Activated T-cell treated with anti-CD3 and anti-CD28 coated beads, Interleukin-2, amount 50 U/mL, for 48 hours (primary cell): ENCODE data around the gene ZER1.
"Not testable (repeated sequence)": the region's sequence is repeated elsewhere in the genome, so short reads cannot be mapped to it uniquely, and the experiment has no call there.

Experiments
- DNase-seq, 2 experiments: peaks; one replicate each; pipeline ENCODE4 v3.0.0-alpha.2; 2020

The ZER1 gene

DNA sequence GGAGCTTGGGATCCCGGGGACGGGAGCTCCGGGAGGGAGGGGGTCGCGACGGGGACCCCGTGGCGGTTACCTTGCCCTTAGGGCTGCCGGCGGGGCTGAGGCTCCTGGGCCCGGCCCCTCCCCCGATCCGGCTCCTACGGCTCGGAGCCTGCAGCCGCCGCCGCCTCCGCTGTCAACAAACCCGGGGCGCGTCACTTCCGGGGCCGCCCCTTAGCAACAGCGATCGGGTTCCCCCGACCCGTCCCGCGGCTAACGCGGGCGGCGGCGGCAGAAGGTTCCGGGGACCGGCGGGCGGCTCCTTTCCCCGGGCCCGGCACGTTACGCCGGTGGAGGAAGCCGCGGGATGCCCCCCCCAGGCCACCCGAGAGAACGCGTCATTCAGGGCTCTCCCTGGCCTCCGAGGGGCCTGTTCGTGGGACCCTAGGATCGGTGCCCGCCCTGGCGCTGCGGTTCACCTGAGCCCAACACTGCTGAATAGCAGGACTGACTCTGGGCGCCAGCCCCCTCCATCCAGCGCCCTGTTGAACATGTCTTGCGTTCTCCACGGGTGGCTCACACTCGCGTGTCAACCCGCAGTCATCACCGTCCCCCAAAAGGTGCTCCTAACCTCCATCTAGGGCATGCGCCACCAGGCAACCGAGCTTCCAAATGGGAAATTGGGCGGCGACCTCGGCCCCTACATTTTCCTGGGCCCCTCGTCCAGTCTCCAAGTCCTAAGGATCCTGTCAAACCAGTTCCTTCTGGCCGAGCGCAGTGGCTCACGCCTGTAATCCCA is at the start of gene ZER1:
TSS of gene ZER1 (minus strand) at position 183 of the 775 bp plus-strand sequence. CDS start 16,362 bp downstream, outside the sequence.
- DNase-seq, result peak; percentile 95 to 96

- no peak for DNase-seq
These were observed 49.2 kb upstream of the ZER1 start for GRCh38 chr9:128820665-128821583.

- DNase-seq, result no peak
These were observed 48.3 kb upstream of the ZER1 start for GRCh38 chr9:128819716-128820664.

- DNase-seq, result peak; percentile 59 to 68
These were observed 47.4 kb upstream of the ZER1 start for GRCh38 chr9:128818839-128819715.

GRCh38 chr9:128818099-128818838 is 46.5 kb upstream of the ZER1 start, which contains the start of gene ENDOG:
Gene ENDOG (plus strand): TSS chr9:128818500. CDS start chr9:128818685, 185 bp downstream.
- peak; percentile 100 for DNase-seq

- no peak for DNase-seq
These were observed 39.1 kb upstream of the ZER1 start for GRCh38 chr9:128810873-128811272.

- DNase-seq, result no peak
These were observed 38.1 kb upstream of the ZER1 start for GRCh38 chr9:128809831-128810230.

DNA sequence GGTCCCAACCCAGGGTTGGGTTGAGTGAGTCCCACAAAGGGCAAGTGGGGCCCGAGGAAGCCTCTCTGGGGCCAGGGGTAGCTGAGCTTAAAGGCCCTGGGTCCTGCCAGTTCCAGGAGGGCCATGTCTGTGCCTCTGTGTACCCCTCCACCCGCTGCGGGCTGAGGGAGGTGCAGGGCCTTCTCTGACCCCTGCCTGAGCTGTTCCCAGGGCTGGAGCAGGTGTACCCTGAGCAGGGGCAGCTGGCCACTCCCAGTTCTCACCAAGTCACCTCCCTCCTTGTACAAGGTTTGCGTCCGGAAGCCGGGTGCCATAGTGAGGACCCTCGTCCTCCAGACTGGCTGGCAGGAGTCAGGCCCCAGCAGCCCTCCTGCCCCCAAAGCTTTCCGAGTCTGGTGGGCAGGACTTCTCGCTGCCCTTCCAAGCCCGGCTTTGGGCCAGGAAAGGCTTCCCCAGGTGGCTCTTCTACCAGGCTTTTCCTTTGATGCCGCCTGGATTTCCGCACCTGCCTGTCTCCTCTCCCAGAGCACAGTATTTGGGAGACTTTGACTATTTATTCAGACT is 37.4 kb upstream of the ZER1 start:
- no peak for DNase-seq

DNA sequence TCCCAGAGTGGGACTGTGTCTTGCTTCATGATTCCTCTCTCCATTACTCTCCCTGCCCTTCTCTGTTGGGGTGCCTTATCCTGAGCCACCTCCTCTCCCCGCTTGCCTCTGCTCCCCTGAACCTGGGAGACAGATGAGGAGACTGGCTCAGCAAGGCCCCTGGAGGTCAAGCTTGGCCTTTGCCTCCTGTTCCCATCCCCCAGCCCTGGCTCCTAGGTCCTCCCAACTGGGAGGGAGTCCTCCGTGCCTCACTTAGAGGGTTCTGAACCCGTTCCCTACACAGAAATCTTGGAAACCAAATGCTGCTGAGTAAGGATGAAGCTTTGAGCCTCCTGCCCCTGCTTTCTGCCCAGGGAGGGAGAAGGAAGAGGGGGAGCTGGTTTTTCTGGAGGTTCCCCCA is 36.8 kb upstream of the ZER1 start:
- no peak for DNase-seq

- DNase-seq, result no peak
These were observed 36.1 kb upstream of the ZER1 start for GRCh38 chr9:128807827-128808226.

- DNase-seq, result no peak
These were observed 33.9 kb upstream of the ZER1 start for GRCh38 chr9:128805661-128806060.

- no peak for DNase-seq
These were observed 30.8 kb upstream of the ZER1 start for GRCh38 chr9:128802482-128802881.

- DNase-seq, result no peak
These were observed 28.3 kb upstream of the ZER1 start for GRCh38 chr9:128800061-128800460.

GRCh38 chr9:128798896-128799295 is 27.2 kb upstream of the ZER1 start:
- DNase-seq, result no peak

DNA sequence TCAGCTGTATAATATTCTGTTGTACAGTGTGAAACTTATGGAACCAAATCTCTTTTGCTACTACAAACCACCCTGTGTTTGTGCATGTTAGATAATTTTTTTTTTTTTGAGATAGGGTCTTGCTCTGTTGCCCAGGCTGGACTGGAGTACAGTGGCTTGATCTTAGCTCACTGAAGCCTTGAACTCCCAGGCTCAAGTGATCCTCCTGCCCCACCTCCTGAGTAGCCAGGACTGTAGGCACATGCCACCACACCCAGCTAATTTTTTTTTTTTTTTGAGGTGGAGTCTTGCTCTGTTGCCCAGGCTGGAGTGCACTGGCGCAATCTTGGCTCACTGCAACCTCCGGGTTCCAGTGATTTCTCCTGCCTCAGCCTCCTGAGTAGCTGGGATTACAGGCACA is 23.2 kb upstream of the ZER1 start:
- DNase-seq, result not testable (repeated sequence)

- DNase-seq, result no peak
These were observed 21.4 kb upstream of the ZER1 start for GRCh38 chr9:128792978-128793686.

GRCh38 chr9:128792134-128792533 is 20.4 kb upstream of the ZER1 start:
- no peak for DNase-seq

DNA sequence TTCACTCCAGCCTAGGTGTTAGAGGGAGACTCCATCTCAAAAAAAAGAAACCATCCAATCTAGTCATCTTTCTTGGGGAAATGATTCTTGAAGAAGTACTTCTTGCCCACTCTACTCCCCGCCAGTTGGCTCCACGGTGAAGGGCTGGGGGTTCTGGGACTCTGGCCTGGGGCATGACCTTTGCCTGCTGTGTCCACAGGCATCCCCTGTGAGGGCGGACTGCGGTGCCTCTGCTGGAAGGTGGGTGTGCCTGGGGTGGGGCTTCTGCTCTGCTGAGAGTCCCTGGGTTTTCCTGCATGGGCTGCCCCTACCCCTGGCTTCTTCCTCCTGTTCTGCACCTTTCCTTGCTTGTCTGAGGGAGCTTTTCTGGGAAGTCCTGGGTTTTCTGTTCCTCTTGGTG is 18.8 kb upstream of the ZER1 start:
- DNase-seq, result no peak

- no peak for DNase-seq
These were observed 16.7 kb upstream of the ZER1 start for GRCh38 chr9:128788445-128788844.

- DNase-seq, result peak in 1 of 2 experiments; percentile 31
These were observed 15.9 kb upstream of the ZER1 start for GRCh38 chr9:128787659-128788058.
